ENCODE measurements around the gene RALB.
A peak's percentile ranks its signal among the peaks of the same experiment; 100 is the strongest.

DNA sequence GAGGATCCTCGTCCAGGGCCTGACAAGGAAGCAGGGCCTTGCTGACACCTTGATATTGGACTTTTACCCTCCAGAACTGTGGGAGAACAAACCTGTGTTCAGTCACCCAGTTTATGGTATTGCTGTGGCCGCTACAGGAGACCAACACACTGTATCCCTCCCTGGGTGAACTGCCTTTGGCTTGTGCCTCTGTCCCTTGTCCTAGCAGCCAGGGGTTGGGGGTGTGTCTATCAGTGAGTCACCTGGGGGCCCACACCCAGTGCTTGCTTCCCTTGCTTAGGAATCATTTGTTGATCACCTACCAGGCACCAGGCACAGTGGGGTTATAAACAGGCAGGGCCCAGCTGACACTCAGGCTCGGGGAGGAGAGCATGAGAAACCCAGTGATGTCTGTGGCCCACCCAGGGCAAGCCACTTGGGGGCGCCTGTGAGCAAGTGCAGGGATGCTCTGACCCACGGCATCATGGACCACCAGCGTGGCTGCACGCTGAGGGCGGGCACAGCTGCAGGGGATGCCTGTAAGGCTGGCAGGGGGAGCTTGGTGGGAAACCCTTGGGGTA, 46.5 kb upstream of the RALB start:
- TF ChIP-seq, protein P1, sequence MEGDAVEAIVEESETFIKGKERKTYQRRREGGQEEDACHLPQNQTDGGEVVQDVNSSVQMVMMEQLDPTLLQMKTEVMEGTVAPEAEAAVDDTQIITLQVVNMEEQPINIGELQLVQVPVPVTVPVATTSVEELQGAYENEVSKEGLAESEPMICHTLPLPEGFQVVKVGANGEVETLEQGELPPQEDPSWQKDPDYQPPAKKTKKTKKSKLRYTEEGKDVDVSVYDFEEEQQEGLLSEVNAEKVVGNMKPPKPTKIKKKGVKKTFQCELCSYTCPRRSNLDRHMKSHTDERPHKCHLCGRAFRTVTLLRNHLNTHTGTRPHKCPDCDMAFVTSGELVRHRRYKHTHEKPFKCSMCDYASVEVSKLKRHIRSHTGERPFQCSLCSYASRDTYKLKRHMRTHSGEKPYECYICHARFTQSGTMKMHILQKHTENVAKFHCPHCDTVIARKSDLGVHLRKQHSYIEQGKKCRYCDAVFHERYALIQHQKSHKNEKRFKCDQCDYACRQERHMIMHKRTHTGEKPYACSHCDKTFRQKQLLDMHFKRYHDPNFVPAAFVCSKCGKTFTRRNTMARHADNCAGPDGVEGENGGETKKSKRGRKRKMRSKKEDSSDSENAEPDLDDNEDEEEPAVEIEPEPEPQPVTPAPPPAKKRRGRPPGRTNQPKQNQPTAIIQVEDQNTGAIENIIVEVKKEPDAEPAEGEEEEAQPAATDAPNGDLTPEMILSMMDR (IDR thresholded peaks at IDR 0.05 in 4 of 5, conservative IDR thresholded peaks at IDR 0.05 in 1 of 5), result peak in 2 of 5 experiments; percentile 43 to 54
- no peak for TF ChIP-seq POLR2A (IDR thresholded peaks at IDR 0.05)
